HG03457 (cell line): ENCODE results near the gene PLA2G4B.

Experiments used
- ATAC-seq: cut with Tn5 transposase; IDR thresholded peaks from one replicate; pipeline ENCODE4 v1.9.1; 2021; ENCODE audit warnings: moderate number of reproducible peaks; ENCODE audit not compliant: unreplicated experiment

Gene PLA2G4B

DNA sequence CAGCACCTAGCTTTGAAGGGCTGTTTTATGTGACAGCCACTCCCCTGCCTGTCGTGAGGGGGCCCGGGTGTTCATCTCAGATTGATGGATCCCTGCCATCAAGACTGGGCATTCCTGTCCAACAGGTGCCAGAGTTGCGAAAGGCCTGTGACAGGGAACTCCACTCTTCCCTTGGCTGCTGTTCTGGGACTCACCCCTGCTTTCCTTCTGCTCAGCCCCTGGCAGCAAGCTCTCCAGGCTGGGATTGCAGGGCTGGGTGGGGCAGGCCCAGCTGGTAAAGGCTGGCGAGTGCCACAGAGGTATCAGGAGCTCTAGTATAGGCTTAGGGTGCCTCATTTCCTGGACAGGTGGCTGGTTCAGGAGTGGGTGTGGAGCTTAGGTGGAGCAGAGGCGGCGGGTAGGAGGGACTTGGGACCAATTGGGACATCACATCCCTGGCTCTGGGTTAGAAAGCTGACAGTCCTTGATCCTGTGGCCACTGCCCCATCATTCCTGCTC, at the start of gene PLA2G4B:
TSS of gene PLA2G4B (plus strand) at position 448 of the 498 bp plus-strand sequence. CDS start 67 bp downstream, outside the sequence.
- no peak for ATAC-seq

DNA sequence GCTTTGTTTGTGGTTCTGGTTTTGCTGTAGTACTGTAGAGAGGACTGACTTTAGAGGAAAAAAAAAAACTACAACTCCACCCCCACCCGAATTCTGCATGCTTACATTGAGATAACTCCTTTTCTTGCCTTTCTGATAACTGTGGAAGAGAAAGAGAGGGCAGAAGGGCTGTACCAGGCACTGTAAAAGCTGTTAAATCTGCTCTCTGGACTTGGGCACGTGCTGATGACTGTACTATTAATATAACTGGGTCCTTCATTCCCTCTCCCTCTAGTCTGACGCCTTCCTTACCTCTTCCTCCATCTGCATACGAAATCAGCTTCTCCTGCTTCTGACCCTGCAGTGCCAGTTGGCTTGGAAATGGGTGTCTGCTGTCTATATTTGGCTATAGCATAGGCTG, 49.4 kb upstream of the PLA2G4B start:
- no peak for ATAC-seq

DNA sequence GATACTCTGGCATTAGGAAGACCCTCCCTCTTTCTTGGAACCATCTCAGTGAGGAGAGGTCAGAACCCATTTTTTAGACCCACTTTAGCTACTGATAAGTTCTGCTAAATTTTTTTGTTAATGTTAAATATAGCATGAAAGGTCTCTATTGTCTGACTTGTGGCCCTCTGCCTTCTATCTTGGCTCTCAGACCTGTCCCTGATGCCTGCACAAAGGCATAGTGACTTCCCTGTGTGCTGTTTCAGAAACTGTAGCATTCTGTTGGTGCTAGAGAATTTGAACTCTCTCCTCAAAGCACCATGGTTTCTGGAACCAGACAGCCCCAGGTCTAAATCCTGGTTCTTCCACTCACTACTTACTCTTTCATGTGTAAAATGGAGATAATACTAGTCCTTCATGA, 49.0 kb upstream of the PLA2G4B start:
- ATAC-seq = no peak

- ATAC-seq = no peak
Measured at GRCh38 chr15:41790169-41790568, 48.5 kb upstream of the PLA2G4B start.

GRCh38 chr15:41790756-41791546, 47.7 kb upstream of the PLA2G4B start:
- ATAC-seq = no peak

DNA sequence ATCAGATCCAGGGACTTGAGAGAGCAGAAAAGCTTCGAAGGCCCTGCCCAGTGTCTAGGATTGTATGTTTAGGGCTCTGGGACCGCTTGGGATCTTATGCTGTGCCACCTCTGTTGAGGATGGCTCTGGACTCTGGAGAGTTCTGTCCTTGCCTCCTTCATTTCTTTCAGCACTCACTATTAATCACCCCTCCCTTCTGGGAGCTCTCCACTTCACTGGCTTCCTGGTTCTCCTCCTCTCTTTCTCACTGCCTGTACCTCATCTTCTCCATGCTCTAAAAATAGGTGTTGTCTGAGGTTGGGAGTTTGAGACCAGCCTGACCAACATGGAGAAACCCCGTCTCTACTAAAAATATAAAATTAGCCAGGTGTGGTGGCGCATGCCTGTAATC, 47.1 kb upstream of the PLA2G4B start:
- no peak for ATAC-seq

- ATAC-seq = no peak
Measured at GRCh38 chr15:41792000-41792637, 46.5 kb upstream of the PLA2G4B start.

DNA sequence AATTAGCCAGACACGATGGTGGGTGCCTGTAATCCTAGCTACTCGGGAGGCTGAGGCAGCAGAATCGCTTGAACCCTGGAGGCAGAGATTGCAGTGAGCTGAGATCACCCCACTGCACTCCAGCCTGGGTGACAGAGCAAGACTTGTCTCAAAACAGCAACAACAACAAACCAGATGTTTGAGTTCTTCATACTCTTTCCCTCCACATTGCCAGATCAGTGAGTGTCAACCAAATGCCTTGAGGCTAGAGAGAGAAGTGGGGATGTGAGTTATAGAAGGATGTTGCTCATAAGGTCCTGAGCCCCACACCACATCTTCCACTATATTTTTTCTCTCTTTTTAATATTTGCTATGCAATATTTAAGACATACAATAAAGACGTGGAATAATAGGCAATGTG, 44.6 kb upstream of the PLA2G4B start:
- no peak for ATAC-seq

DNA sequence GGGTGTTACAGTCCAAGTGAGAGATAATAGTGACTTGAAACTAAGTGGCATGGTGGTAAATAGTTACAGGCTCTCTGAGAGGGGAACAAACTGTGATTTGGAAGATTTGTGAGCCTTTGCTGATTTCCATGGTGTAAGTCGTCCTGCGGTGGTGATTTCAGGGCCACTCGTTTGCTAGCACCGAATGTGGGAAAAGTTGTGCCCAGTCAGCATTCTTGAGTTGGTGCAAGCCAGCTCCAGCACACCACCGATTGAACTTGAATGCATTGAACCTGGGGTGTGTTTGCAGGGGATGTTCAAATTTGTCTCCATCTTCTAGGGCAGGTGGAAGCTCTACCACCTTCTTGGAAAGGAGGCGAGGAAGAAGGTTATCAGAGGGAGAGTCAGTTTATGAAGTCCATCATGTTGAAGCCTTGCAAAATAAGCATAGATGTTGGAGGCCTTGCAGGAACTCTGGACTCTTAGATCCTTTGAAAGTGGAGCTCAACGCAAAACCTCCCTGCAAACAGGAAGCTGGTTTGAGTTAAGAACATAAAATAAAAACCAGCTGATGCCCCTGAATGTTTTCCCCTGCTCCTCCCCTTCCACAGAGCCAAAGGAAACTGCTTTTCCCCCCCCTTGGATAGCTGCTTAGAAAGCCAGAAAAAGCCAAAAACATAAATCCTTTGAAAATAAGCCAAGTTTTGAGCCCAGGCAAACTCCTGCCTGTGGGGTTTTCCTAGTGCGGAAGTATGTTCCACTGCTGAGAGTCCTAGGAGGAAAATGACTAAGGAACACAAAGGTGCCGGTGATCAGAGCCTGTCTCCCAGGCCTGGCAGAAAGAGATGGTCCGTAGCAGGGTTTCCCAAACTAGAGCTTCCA, 42.4 kb upstream of the PLA2G4B start:
- ATAC-seq = no peak

GRCh38 chr15:41797201-41797944, 41.3 kb upstream of the PLA2G4B start:
- no peak for ATAC-seq

- no peak for ATAC-seq
Measured at GRCh38 chr15:41798607-41799487, 39.8 kb upstream of the PLA2G4B start.

DNA sequence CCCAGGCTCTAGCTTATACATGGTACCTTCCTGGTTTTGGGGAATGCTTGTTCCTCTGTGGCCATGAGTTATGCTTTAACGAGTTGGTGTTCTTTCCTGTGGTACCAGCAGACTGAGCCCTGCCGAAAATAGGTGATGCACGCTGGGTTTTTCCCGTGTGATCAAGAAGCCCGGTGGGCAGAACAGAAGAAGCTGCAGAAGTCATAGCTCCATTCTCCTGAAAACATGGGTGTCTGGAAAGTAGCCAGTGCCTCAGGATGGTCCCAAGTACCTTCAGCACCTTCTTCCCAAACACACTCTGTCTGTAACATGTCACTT, 39.2 kb upstream of the PLA2G4B start:
- no peak for ATAC-seq

DNA sequence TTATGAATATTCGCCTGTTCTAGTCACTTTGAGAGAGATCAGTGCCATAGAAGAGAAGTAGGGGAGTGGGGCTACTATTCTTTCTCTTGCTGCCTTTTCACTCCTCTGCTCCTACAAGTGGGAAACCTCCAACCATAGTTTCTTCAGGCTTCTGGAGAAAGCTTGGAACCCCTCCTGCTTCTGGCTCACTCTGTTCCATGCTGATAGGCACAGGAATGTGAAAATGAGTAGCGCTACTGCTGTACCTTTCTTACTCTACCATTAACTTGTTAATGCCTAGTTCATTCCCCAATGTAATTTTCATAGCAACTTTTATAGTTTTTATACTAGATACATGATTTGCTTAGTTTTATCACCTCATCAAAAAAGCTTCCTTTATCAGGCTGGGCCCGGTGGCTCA, 37.5 kb upstream of the PLA2G4B start:
- no peak for ATAC-seq

DNA sequence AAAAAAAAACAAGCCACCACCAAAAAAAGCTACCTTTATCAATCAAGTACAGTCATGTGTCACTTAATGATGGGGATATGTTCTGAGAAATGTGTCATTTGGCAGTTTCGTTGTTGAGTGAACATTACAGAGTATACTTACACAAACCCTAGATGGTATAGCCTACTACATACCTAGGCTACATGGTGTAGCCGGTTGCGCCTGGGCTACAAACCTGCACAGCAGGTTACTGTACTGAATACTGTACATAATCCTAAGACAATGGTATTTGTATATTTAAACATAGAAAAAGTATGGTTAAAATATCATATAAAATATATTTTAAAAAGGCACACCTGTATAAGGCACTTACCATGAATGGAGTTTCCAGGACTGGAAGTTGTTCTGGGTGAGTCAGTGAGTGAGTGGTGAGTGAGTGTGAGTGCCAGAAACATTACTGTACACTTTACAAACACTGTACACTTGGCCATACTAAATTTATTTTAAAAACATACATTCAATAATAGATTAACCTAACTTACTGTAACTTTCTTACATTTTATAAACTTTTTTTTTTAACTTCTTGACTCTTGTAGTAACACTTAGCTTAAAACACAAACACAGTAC, 36.7 kb upstream of the PLA2G4B start:
- no peak for ATAC-seq

DNA sequence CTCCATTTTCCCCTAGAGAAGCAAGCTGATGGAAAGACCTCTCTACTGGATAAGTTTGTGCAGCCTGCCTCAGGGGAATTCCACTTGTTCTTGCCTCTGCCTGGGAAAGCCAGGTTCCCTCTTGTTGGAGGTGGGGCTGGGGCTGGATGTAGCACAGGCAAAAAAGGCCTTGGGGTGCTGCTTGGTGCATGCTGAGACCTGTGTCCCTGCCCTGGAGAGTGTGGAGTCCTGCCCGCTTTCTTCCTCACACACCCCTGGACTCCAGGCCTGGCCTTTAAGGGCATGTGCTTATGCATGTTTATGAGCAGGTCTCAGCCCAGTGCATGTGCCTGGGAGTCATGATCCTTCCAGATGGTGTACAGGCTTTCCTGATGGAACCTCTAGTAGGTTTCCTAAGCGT, 34.3 kb upstream of the PLA2G4B start:
- ATAC-seq = no peak

DNA sequence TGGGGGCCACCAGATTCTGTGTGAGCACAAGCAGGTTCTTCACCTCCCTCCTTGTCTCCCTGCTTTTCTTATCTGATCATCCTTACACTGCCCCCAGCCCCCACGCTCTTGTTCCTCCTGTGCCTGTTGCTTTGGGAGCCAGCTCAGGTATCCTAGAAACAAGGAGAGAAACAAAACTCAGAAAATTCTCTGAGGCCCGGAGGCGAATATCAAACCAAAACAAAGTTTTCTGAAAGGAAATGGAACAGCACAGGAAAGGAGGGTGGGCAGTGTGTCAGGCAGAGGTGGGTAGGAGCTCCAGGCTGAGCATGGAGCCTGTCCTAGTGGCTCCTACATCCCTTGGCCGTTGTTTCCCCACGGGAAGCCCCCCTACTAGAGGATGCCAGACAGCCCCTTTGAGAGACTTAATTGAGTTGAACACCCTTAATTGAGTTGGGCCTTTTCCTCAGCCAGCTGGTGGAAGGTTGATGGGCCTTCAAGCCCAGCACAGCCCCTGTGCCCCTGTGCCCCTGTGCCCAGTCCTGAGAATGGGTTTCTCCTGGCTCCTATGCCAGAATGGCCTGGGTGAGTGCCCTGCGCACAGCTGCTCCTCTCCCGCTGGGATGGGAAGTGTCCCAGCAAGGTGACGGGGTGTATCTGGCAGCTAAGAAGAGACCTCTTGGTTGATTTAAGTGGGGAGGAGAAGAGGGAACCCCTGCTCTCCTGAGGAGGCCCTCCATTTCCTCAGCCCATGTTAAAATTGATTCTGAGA, 33.6 kb upstream of the PLA2G4B start:
- no peak for ATAC-seq

DNA sequence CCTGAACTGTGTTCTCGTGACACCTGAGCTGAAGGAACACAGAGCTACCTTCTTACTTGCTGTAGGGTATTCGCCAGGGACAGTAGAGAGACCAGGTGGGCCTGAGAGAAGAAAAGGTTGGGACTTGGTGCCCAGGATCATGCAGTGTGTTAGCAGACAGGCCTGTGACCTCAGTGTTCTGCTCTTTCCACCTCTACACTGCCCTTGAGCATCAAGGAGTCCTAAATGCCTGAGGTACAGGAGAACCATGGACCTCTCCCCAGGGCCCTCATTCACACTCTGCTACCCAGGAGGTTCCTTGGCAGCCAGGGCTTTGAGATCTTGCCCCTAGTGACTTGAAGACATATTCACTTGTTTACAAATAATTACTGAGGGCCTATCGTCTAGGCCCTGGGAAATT, 32.9 kb upstream of the PLA2G4B start:
- no peak for ATAC-seq

- no peak for ATAC-seq
Measured at GRCh38 chr15:41806291-41807181, 32.1 kb upstream of the PLA2G4B start.
